HG03196 (cell line): Measurements from ENCODE around the gene PSMD13.
A peak's percentile ranks its signal among the peaks of the same experiment; 100 is the strongest.
"Not testable (repeated sequence)": the region's sequence is repeated elsewhere in the genome, so short reads cannot be mapped to it uniquely, and the experiment has no call there.

Experiments
- ATAC-seq: cut with Tn5 transposase; IDR thresholded peaks from one replicate; pipeline ENCODE4 v1.9.1; 2021; ENCODE audit not compliant: unreplicated experiment

The PSMD13 gene

GRCh38 chr11:236774-237767 is at the start of gene PSMD13:
Gene PSMD13 (plus strand): TSS chr11:236976. CDS start chr11:237050, 74 bp downstream.
- peak; percentile 84 for ATAC-seq

- ATAC-seq, result peak; percentile 20
Observed at GRCh38 chr11:189200-189783, 47.5 kb upstream of the PSMD13 start.

- peak; percentile 73 for ATAC-seq
Observed at GRCh38 chr11:189843-190311, 46.9 kb upstream of the PSMD13 start.

GRCh38 chr11:190546-190945 is 46.2 kb upstream of the PSMD13 start:
- ATAC-seq, result not testable (repeated sequence)

GRCh38 chr11:191490-192478 is 45.0 kb upstream of the PSMD13 start:
- not testable (repeated sequence) for ATAC-seq

- not testable (repeated sequence) for ATAC-seq
Observed at GRCh38 chr11:192674-193128, 44.1 kb upstream of the PSMD13 start, which contains the start of gene SCGB1C1. Gene SCGB1C1 (plus strand): TSS chr11:193078. CDS start chr11:193100, 22 bp downstream.

- ATAC-seq, result not testable (repeated sequence)
Observed at GRCh38 chr11:193481-193880, 43.3 kb upstream of the PSMD13 start.

- ATAC-seq, result no peak
Observed at GRCh38 chr11:196786-197731, 39.7 kb upstream of the PSMD13 start.

- no peak for ATAC-seq
Observed at GRCh38 chr11:197741-198235, 39.0 kb upstream of the PSMD13 start.

- no peak for ATAC-seq
Observed at GRCh38 chr11:198236-198806, 38.5 kb upstream of the PSMD13 start.

- no peak for ATAC-seq
Observed at GRCh38 chr11:199004-199581, 37.7 kb upstream of the PSMD13 start.

- no peak for ATAC-seq
Observed at GRCh38 chr11:199782-200181, 37.0 kb upstream of the PSMD13 start.

GRCh38 chr11:200224-201003 is 36.4 kb upstream of the PSMD13 start:
- ATAC-seq, result no peak

- ATAC-seq, result no peak
Observed at GRCh38 chr11:201966-202365, 34.8 kb upstream of the PSMD13 start.

- ATAC-seq, result no peak
Observed at GRCh38 chr11:202490-202889, 34.3 kb upstream of the PSMD13 start.

GRCh38 chr11:203056-203944 is 33.5 kb upstream of the PSMD13 start:
- ATAC-seq, result no peak
